CD4-positive, alpha-beta T cell (primary cell): Measurements from ENCODE around the gene TMEM44. TPM values are rescaled to one million over a fixed set of nuclear protein-coding genes. Genes with fewer than 3 reads are reported as not detected.
A peak's percentile ranks its signal among the peaks of the same experiment; 100 is the strongest.

Source experiments
- ATAC-seq: fragments of 200-7000 bp; cut with Tn5 transposase; one replicate; pipeline ENCODE4 v1.10.0; 2022; ENCODE audit warnings: mild to moderate bottlenecking; ENCODE audit not compliant: poor library complexity
- CTCF ChIA-PET: fragments of 350-600 bp; sonication (Branson Sonifier 250); formaldehyde crosslinking; loops from one replicate; lab custom pipeline; 2021; ENCODE audit warnings: antibody characterized with exemption, inconsistent platforms; lab: Charles Lee
- POLR2A ChIA-PET: fragments of 350-600 bp; sonication (Branson Sonifier 250); formaldehyde crosslinking; loops from one replicate; lab custom pipeline; 2021; ENCODE audit warnings: antibody characterized with exemption, inconsistent platforms; lab: Charles Lee
- DNase-seq, 14 experiments: peaks; one replicate each; pipeline ENCODE4 v3.0.0-alpha.2; 2013 to 2020; ENCODE audit warnings: mixed read lengths in 2 of 14
- H3K27ac ChIP-seq, 2 donors: one replicate each; pipeline versions ENCODE4 v1.5.1 to v1.7.0; 2013; ENCODE audit warnings: low read length in 2 of 2, low read depth in 1 of 2, mild to moderate bottlenecking in 1 of 2
- H3K27me3 ChIP-seq, 2 experiments: 1 replicate in 1 of 2; 2 replicates in 1 of 2; pipeline versions ENCODE4 v1.6.1 to v1.7.0; 2013; ENCODE audit warnings: low read length in 2 of 2, control low read depth in 1 of 2, mild to moderate bottlenecking in 1 of 2, moderate library complexity in 1 of 2; ENCODE audit not compliant: insufficient read depth in 2 of 2, control insufficient read depth in 1 of 2
- H3K36me3 ChIP-seq: one replicate; pipeline ENCODE4 v1.6.1; 2013; ENCODE audit warnings: low read length, control low read depth; ENCODE audit not compliant: insufficient read depth
- H3K4me1 ChIP-seq: one replicate; pipeline ENCODE4 v1.6.1; 2013; ENCODE audit warnings: low read length, control low read depth; ENCODE audit not compliant: insufficient read depth
- H3K4me3 ChIP-seq: one replicate; pipeline ENCODE4 v1.5.1; 2013; ENCODE audit warnings: mild to moderate bottlenecking, low read length, moderate library complexity
- H3K9me3 ChIP-seq, 2 experiments: 1 replicate in 1 of 2; 2 replicates in 1 of 2; pipeline versions ENCODE4 v1.6.1 to v1.7.0; 2013; ENCODE audit warnings: low read length in 2 of 2, mild to moderate bottlenecking in 2 of 2, control low read depth in 1 of 2, moderate library complexity in 1 of 2; ENCODE audit not compliant: control insufficient read depth in 1 of 2, insufficient read depth in 1 of 2
- H3K27ac Mint-ChIP-seq: one replicate; pipeline ENCODE4 v1.8.0; 2020; ENCODE audit warnings: mixed read lengths
- H3K27me3 Mint-ChIP-seq: one replicate; pipeline ENCODE4 v1.8.0; 2021; ENCODE audit warnings: mixed read lengths
- H3K36me3 Mint-ChIP-seq: one replicate; pipeline ENCODE4 v1.8.0; 2021; ENCODE audit warnings: low read depth, mixed read lengths
- H3K4me1 Mint-ChIP-seq: one replicate; pipeline ENCODE4 v1.8.0; 2021; ENCODE audit warnings: low read depth, mixed read lengths
- H3K4me3 Mint-ChIP-seq: one replicate; pipeline ENCODE4 v1.8.0; 2020; ENCODE audit warnings: mild to moderate bottlenecking, mixed read lengths
- H3K9me3 Mint-ChIP-seq: one replicate; pipeline ENCODE4 v1.8.0; 2020; ENCODE audit warnings: mixed read lengths
- intact Hi-C, 2 experiments: fragments of 100-400 bp; cut with DNase I in 1 of 2; cut with micrococcal nuclease in 1 of 2; formaldehyde crosslinking; loops; one replicate each; pipeline versions ENCODE4 v1.15.1 to v1.9.0; 2023 to 2025; cut with DNase I, micrococcal nuclease
- total RNA-seq, 174 experiments: library from RNA in 2 of 174; stranded (reverse) in 2 of 174; gene quantifications; one replicate each; pipeline ENCODE4 v1.2.3 and lab custom pipeline; 2021 to 2026
- TF ChIP-seq, protein P1 (sequence below): fragments of 200-600 bp; IDR thresholded peaks from one replicate; pipeline ENCODE4 v1.8.0; 2022; ENCODE audit warnings: antibody characterized with exemption, mild to moderate bottlenecking

TMEM44 gene
- total RNA-seq, 2 experiments from 2014 or later: 0.98 to 1.1 TPM

DNA sequence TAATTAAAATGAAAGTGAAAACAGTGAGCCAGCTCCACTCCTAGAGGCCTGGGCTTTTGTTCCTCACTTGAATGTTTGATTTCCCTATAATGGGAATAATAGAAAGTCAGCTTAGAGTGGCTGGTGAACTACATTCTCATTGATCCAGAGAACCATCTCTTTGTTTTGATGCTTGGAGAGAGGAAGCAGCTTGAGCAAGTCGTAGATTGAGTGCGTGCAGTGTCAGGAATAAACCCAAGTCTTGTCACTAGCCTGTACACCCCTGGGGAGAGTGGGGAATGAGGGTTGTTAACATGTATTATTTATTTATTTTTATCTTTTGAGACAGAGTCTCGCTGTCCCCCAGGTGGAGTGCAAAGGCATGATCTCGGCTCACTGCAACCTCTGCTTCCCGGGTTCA is 39.7 kb upstream of the TMEM44 start:
- DNase-seq: peak in 2 of 14 experiments; percentile 5 to 11
- no peaks in the 10 kb centered on the region for H3K27me3 ChIP-seq
- H3K36me3 ChIP-seq: peaks cover 13% of the 10 kb centered on the region
- TF ChIP-seq, protein P1, sequence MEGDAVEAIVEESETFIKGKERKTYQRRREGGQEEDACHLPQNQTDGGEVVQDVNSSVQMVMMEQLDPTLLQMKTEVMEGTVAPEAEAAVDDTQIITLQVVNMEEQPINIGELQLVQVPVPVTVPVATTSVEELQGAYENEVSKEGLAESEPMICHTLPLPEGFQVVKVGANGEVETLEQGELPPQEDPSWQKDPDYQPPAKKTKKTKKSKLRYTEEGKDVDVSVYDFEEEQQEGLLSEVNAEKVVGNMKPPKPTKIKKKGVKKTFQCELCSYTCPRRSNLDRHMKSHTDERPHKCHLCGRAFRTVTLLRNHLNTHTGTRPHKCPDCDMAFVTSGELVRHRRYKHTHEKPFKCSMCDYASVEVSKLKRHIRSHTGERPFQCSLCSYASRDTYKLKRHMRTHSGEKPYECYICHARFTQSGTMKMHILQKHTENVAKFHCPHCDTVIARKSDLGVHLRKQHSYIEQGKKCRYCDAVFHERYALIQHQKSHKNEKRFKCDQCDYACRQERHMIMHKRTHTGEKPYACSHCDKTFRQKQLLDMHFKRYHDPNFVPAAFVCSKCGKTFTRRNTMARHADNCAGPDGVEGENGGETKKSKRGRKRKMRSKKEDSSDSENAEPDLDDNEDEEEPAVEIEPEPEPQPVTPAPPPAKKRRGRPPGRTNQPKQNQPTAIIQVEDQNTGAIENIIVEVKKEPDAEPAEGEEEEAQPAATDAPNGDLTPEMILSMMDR: no peak
- H3K4me3 ChIP-seq: peak overlapping the region; percentile 83
- Mint-ChIP-seq H3K27me3 (no peaks in the 10 kb centered on the region), H3K27ac (peak overlapping the region; percentile 99), H3K36me3 (peaks cover 41% of the 10 kb centered on the region), H3K4me1 (peaks cover 43% of the 10 kb centered on the region), H3K4me3 (peak overlapping the region; percentile 99), H3K9me3 (no peaks in the 10 kb centered on the region)
- H3K27ac ChIP-seq: peak overlapping the region; percentile 94 to 99
- intact Hi-C loops: loop anchor here (1.0 to 10.0 kb wide), 7 partner anchors 96 to 872 kb away; partner anchors contain the start of genes ACAP2 (in 1 of the 2), ATP13A3 (in 1 of the 2) and PPP1R2 (in 1 of the 2)
- peaks cover 18% of the 10 kb centered on the region for H3K4me1 ChIP-seq
- no peaks in the 10 kb centered on the region for H3K9me3 ChIP-seq
- ATAC-seq: no peak
- ChIA-PET POLR2A (interaction anchor here (0.7 to 4.1 kb wide), 16 partner anchors 9 to 1221 kb away, joined by 3 to 71 read pairs (median 4); partner anchors contain the start of genes ACAP2, FAM43A, TMEM44 and XXYLT1), CTCF (interaction anchor here (1.3 to 4.8 kb wide), 6 partner anchors 11 to 597 kb away, joined by 4 to 60 read pairs (median 20); partner anchors contain the start of genes FAM43A and XXYLT1)

DNA sequence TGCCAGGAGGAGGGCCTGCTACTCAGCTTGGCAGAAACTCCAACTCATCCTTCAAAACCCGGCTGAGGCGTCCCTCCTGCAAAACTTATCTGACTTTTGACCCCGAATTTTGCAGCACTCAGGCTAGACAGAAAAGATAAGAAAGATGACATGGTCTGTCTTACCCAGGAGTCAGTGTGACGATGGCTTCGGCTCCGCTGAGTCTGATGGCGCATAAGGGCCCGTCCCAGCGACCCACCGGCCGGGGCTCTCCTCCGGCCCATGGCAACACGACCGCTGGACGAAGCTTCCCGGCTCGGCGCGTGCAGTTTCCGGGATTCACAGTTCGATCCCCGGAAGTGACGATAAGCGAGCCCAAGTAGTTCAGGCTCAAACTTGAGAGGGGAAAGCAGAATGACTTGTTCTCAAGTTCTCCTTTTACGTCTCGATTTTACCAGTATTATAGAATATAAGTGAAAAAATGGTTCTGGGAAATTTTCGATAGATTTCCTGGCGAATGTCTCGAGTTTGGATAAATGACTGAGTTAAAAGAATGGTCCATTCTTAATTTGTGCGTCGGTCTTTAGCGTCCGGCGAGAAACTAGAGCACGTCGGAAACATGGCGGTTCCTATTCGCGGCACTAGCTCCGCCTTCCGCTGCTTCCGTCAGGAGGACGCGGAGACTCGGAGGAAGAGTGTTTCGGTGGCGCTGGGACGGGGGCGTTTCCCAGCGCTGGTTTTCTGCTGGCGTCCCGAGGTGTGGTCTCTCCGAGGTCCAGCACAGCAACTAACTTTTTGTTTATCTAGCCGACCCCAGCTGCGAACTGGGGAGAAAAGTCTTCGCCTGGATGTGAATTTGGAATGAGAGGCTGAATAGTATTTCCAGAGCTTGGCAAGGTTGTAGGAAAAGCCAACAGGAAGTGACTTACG is 38.9 kb upstream of the TMEM44 start, which contains the start of gene LSG1:
LSG1 (minus strand) TSS at position 292 of the 909 bp plus-strand sequence; CDS start at position 263, 29 bp downstream.
- ATAC-seq (peak; percentile 97), DNase-seq (peak; percentile 80 to 96 (median 87))
- H3K36me3 Mint-ChIP-seq: peaks cover 46% of the 10 kb centered on the region
- no peaks in the 10 kb centered on the region for H3K9me3 Mint-ChIP-seq
- Histone ChIP-seq H3K27ac (peak within 1 kb of the TSS; percentile 94 to 99), H3K4me3 (peak within 1 kb of the TSS; percentile 83), H3K9me3 (no peaks in the 10 kb centered on the region), H3K27me3 (no peaks in the 10 kb centered on the region), H3K36me3 (peaks cover 15% of the 10 kb centered on the region), H3K4me1 (peaks cover 18% of the 10 kb centered on the region)
- no peaks in the 10 kb centered on the region for H3K27me3 Mint-ChIP-seq
- peaks cover 46% of the 10 kb centered on the region for H3K4me1 Mint-ChIP-seq
- ChIA-PET CTCF (interaction anchor here (1.0 to 4.8 kb wide), 12 partner anchors 10 to 1223 kb away, joined by 3 to 60 read pairs (median 4); partner anchors contain the start of genes FAM43A and XXYLT1), POLR2A (interaction anchor here (0.7 to 4.1 kb wide), 22 partner anchors 9 to 1222 kb away, joined by 3 to 71 read pairs (median 4); partner anchors contain the start of genes ACAP2, FAM43A, PPP1R2 and TMEM44)
- H3K27ac Mint-ChIP-seq: peak within 1 kb of the TSS; percentile 99
- TF ChIP-seq, protein P1: no peak
- intact Hi-C loops: loop anchor here (1.0 to 10.0 kb wide), 8 partner anchors 97 to 873 kb away; partner anchors contain the start of genes ACAP2 (in 1 of the 2), ATP13A3 (in 1 of the 2), PPP1R2 (in 1 of the 2) and XXYLT1 (in 1 of the 2)
- H3K4me3 Mint-ChIP-seq: peak within 1 kb of the TSS; percentile 99

DNA sequence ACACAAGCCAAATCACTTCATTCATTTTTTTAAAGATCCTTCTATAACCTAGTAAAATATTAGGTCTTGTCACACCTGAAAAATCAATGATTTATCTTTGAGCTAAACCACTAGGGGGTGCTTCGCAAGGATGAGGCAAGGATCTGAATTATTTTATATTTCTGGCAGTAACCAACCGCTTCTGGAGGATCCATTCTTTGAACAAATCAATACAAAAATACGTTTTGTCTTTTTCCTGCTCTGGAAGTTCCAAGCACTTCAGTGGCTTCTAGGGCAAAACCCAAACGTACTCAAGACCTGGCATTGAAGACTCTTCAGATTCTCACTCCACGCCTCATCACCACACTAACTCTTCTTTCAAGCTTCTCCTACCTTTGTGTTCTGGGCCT is 38.3 kb upstream of the TMEM44 start:
- H3K4me1 Mint-ChIP-seq: peaks cover 47% of the 10 kb centered on the region
- H3K4me3 Mint-ChIP-seq: peak overlapping the region; percentile 99
- Histone ChIP-seq H3K27ac (peak overlapping the region; percentile 94 to 99), H3K27me3 (no peaks in the 10 kb centered on the region), H3K4me3 (peak overlapping the region; percentile 83), H3K4me1 (peaks cover 18% of the 10 kb centered on the region), H3K36me3 (peaks cover 19% of the 10 kb centered on the region), H3K9me3 (no peaks in the 10 kb centered on the region)
- ATAC-seq (peak; percentile 21), DNase-seq (peak in 5 of 14 experiments; percentile 9 to 72 (median 66))
- intact Hi-C loops: loop anchor here (2.0 to 10.0 kb wide), 3 partner anchors 184 to 873 kb away; partner anchors contain the start of genes ATP13A3 (in 1 of the 2), PPP1R2 (in 1 of the 2) and XXYLT1 (in 1 of the 2)
- ChIA-PET POLR2A (interaction anchor here (0.8 to 4.1 kb wide), 15 partner anchors 9 to 879 kb away, joined by 3 to 71 read pairs (median 6); partner anchors contain the start of genes FAM43A, PPP1R2 and XXYLT1), CTCF (interaction anchor here (0.7 to 4.8 kb wide), 15 partner anchors 10 to 1224 kb away, joined by 3 to 60 read pairs (median 4); partner anchors contain the start of genes FAM43A and XXYLT1)
- H3K36me3 Mint-ChIP-seq: peaks cover 53% of the 10 kb centered on the region
- H3K9me3 Mint-ChIP-seq: no peaks in the 10 kb centered on the region
- H3K27ac Mint-ChIP-seq: peak overlapping the region; percentile 99
- TF ChIP-seq, protein P1: peak; percentile 76
- no peaks in the 10 kb centered on the region for H3K27me3 Mint-ChIP-seq
